Left lung (tissue), 10 donors: Measurements from ENCODE around the gene YIF1A. TPM values are rescaled to one million over a fixed set of nuclear protein-coding genes. Genes with fewer than 3 reads are reported as not detected.

Source experiments
- ATAC-seq: fragments of 200-7000 bp; cut with Tn5 transposase; one replicate; pipeline ENCODE4 v1.9.1; 2020; ENCODE audit warnings: moderate library complexity
- DNase-seq, 4 donors: peaks; one replicate each; pipeline ENCODE4 v3.0.0-alpha.2; 2013 to 2020
- H3K27ac ChIP-seq, 2 donors: fragments of 200-600 bp; sonication (generic) in 1 of 2; one replicate each; pipeline versions ENCODE4 v1.5.0 to v1.8.0; 2020 to 2021
- H3K27me3 ChIP-seq, 2 donors: fragments of 200-600 bp; sonication (generic) in 1 of 2; one replicate each; pipeline versions ENCODE4 v1.5.0 to v1.8.0; 2020 to 2021
- H3K36me3 ChIP-seq, 2 donors: fragments of 200-600 bp; sonication (generic) in 1 of 2; one replicate each; pipeline versions ENCODE4 v1.5.0 to v1.8.0; 2020 to 2021
- H3K4me1 ChIP-seq, 2 donors: fragments of 200-600 bp; one replicate each; pipeline ENCODE4 v1.8.0; 2021
- H3K4me3 ChIP-seq, 2 donors: fragments of 200-600 bp; sonication (generic) in 1 of 2; one replicate each; pipeline versions ENCODE4 v1.5.0 to v1.8.0; 2020 to 2021; ENCODE audit warnings: mild to moderate bottlenecking in 1 of 2
- H3K9me3 ChIP-seq, 2 donors: fragments of 200-600 bp; sonication (generic) in 1 of 2; one replicate each; pipeline versions ENCODE4 v1.5.0 to v1.8.0; 2020 to 2021
- intact Hi-C, 2 donors: fragments of 100-400 bp; cut with DNase I; formaldehyde crosslinking; loops; one replicate each; pipeline versions ENCODE4 v1.11.2 to v1.14.2; 2022
- polyA plus RNA-seq, 6 donors: library from polyadenylated mRNA; unstranded; fragments of 120-200 nt; gene quantifications; one replicate each; pipeline ENCODE4 v1.2.1, GENCODE V29; 2013; ENCODE audit not compliant: insufficient read length in 6 of 6
- total RNA-seq, 2 donors: library from RNA; stranded (reverse); fragmentation: NEBNext Ultra II Directional; extraction: Animal tissue kit (Norgen Biotek cat#: 25700); gene quantifications; one replicate each; pipeline ENCODE4 v1.2.1, GENCODE V29; 2021
- TF ChIP-seq, protein P1 (sequence below), 2 donors: fragments of 200-600 bp; sonication (generic) in 1 of 2; IDR thresholded peaks; one replicate each; pipeline versions ENCODE4 v1.5.0 to v1.8.0; 2021; ENCODE audit warnings: antibody characterized with exemption in 2 of 2
- donor health status: DM: no; HTN: yes; CAD: no.
- donor health status: DM: no; HTN: no; CAD: no.

Gene YIF1A
- total and polyA plus RNA-seq, 8 donors = 32.9 to 118 (median 45.9) TPM

DNA sequence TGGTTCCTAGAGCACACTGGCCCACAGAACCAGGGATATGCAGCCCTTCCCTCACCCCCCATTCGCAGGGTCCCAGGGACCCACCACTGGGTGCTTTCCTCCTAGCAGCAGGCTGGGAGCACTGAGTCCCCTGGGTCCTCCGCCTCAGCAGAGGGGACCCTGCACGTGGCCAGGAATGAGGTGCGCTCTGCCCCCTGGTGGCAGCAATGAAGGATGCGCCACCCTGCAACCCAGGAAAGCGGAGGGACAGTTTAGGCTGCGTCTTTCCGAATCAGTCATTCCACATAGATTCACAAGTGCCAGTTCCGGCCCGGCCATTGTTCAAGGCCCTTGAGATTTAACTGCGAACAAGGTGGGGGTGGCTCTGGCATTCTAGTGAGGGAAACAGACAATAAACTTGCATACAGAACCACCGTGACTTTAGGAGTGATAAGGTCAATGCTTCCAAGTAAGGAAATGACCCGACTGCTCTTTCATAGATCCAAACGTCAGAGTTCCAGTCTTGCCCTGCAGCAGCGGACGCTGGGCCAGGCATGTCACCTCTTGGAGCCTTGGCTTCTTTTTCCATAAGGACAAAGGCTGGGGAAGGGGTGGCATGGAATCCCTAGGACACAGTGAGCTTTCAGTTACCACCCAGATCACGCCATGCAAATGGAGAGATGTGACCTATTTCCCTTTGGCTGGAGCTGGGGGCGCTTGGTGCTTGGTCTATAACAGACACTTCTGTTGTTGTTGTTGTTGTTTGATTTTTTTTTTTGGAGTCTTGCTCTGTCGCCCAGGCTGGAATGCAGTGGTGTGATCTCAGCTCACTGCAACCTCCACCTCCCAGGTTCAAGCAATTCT lies 39.6 kb upstream of the YIF1A start:
- H3K27me3 ChIP-seq = no peaks in the 10 kb centered on the region
- no peak overlapping the region for H3K4me3 ChIP-seq
- H3K36me3 ChIP-seq = peaks cover 0 to 20% of the 10 kb centered on the region in 2 donors
- TF ChIP-seq, protein P1, sequence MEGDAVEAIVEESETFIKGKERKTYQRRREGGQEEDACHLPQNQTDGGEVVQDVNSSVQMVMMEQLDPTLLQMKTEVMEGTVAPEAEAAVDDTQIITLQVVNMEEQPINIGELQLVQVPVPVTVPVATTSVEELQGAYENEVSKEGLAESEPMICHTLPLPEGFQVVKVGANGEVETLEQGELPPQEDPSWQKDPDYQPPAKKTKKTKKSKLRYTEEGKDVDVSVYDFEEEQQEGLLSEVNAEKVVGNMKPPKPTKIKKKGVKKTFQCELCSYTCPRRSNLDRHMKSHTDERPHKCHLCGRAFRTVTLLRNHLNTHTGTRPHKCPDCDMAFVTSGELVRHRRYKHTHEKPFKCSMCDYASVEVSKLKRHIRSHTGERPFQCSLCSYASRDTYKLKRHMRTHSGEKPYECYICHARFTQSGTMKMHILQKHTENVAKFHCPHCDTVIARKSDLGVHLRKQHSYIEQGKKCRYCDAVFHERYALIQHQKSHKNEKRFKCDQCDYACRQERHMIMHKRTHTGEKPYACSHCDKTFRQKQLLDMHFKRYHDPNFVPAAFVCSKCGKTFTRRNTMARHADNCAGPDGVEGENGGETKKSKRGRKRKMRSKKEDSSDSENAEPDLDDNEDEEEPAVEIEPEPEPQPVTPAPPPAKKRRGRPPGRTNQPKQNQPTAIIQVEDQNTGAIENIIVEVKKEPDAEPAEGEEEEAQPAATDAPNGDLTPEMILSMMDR (IDR thresholded peaks at IDR 0.05) = peak; percentile 91 to 99
- intact Hi-C loops = no loop called here
- peaks cover 17 to 31% of the 10 kb centered on the region in 2 donors for H3K4me1 ChIP-seq
- peak; percentile 67 to 91 (median 80) for DNase-seq
- H3K27ac ChIP-seq = peak overlapping the region; percentile 26 to 51
- peak; percentile 93 for ATAC-seq
- no peaks in the 10 kb centered on the region for H3K9me3 ChIP-seq

DNA sequence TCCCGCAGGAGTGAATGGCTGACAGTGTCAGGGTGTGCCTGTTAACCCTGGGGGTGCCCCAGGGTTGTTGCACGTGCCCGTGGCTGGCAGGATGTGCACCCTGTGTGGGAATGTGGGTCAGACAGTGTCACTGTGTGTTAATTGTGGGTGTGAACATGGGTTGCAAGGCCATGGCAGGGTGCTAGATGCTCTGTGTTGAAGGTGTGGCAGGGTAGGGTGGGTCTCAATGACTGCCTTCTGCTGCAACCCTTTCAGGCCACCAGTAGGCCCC lies 39.0 kb upstream of the YIF1A start:
- Histone ChIP-seq H3K4me1 (peaks cover 17 to 31% of the 10 kb centered on the region in 2 donors), H3K27ac (peak overlapping the region; percentile 26 to 51), H3K9me3 (no peaks in the 10 kb centered on the region), H3K27me3 (no peaks in the 10 kb centered on the region), H3K4me3 (no peak overlapping the region), H3K36me3 (peaks cover 0 to 14% of the 10 kb centered on the region in 2 donors)
- TF ChIP-seq, protein P1 (IDR thresholded peaks at IDR 0.05) = no peak
- DNase-seq (peak in 1 of 4 donors; percentile 40), ATAC-seq (no peak)
- intact Hi-C loops = no loop called here

DNA sequence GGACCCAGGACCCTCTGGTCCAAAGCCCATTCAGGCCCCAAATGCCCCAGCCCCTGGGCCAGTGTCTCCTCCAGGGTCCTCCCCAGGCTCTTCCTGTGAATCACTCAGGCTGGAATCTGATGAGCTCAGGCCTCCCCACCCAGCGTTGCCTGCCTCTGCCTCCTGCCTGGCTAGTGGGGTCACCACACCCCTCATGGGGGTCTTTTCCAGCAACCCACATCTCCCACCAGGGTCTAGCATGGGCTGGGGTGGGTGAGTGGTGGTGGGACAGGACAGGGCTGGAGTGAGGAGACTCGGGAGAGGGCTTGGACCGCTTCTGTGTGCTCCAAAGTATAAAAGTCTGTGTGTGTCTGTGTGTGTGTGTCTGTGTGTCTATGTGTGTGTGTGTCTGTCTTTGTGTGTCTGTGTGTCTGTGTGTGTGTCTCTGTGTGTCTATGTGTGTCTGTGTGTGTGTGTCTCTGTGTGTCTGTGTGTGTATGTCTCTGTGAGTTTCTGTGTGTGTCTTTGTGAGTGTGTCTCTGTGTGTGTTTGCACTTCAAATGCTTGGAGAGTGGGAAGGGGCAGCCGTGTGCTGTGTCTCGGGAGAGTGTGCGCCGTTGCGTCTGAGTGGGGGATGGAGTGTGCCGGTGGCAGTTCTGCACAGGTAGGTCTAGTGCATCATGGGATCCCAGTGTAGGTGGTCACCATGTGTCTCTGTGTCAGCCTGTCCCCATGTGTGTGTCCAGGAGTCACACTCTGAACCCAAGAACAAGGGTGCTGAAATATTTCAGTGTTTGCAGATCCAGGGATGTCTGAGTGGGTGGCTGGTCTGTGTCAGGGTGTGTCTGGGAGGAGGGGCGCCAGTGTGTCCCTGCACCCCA lies 38.5 kb upstream of the YIF1A start:
- DNase-seq (peak in 1 of 4 donors; percentile 54), ATAC-seq (peak; percentile 23)
- H3K27me3 ChIP-seq = no peaks in the 10 kb centered on the region
- H3K27ac ChIP-seq = peak overlapping the region; percentile 51 to 73
- TF ChIP-seq, protein P1 (IDR thresholded peaks at IDR 0.05) = no peak
- H3K4me3 ChIP-seq = no peak overlapping the region
- intact Hi-C loops = no loop called here
- no peaks in the 10 kb centered on the region for H3K9me3 ChIP-seq
- H3K36me3 ChIP-seq = peaks cover 0 to 8% of the 10 kb centered on the region in 2 donors
- H3K4me1 ChIP-seq = peaks cover 17 to 31% of the 10 kb centered on the region in 2 donors

DNA sequence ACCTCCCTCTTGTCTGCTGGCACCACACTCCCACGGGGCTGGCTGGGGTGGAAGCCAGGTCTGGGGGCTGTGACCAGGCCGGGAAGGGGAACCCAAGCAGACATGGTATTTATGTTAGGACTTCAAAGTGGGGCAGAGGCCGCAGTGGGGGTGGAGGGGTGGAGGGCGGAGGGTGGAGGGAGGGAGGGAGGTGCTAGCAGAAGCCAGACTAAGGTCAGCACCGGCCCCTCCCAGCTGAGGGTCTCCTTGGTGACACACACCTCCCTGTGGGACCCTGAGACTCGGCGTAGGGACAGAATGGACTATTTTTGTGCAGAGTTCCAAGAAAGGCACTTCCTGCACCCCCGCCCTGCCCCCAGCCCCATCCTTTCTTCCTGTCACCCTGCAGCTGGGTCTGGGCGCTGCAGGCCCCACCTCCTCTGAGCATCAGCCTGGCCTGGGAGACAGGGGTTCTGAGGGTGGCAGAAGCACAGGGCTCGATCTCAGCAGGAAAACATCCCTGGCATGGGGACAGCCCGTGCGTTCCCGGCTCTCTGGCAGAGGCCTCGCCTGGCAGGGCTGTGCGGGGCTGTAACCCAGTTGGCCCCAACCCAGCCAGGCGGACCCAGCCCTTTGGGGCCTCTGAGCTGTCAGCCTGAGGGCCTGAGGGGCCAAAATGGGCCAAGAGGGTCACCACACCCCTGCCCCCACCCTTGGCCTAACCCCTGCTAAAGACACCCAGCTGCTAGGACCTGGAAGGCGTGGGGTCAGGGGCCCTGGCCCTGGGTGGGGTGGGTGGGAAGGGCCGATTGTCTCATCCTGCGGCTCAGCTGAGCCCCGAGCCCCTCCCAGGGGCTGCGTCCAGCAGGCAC lies 37.5 kb upstream of the YIF1A start:
- Histone ChIP-seq H3K4me3 (no peak overlapping the region), H3K4me1 (peaks cover 17 to 31% of the 10 kb centered on the region in 2 donors), H3K9me3 (no peaks in the 10 kb centered on the region), H3K27ac (peak overlapping the region in 1 of 2 donors; percentile 73), H3K27me3 (no peaks in the 10 kb centered on the region), H3K36me3 (no peaks in the 10 kb centered on the region)
- intact Hi-C loops = no loop called here
- no peak for ATAC-seq
- TF ChIP-seq, protein P1 (IDR thresholded peaks at IDR 0.05) = no peak
- DNase-seq = peak in 1 of 4 donors; percentile 66
